ENCODE measurements around the gene TIMELESS.
A peak's percentile ranks its signal among the peaks of the same experiment; 100 is the strongest.
"Not testable (repeated sequence)": the region's sequence is repeated elsewhere in the genome, so short reads cannot be mapped to it uniquely, and the experiment has no call there.

TIMELESS gene, protein sequence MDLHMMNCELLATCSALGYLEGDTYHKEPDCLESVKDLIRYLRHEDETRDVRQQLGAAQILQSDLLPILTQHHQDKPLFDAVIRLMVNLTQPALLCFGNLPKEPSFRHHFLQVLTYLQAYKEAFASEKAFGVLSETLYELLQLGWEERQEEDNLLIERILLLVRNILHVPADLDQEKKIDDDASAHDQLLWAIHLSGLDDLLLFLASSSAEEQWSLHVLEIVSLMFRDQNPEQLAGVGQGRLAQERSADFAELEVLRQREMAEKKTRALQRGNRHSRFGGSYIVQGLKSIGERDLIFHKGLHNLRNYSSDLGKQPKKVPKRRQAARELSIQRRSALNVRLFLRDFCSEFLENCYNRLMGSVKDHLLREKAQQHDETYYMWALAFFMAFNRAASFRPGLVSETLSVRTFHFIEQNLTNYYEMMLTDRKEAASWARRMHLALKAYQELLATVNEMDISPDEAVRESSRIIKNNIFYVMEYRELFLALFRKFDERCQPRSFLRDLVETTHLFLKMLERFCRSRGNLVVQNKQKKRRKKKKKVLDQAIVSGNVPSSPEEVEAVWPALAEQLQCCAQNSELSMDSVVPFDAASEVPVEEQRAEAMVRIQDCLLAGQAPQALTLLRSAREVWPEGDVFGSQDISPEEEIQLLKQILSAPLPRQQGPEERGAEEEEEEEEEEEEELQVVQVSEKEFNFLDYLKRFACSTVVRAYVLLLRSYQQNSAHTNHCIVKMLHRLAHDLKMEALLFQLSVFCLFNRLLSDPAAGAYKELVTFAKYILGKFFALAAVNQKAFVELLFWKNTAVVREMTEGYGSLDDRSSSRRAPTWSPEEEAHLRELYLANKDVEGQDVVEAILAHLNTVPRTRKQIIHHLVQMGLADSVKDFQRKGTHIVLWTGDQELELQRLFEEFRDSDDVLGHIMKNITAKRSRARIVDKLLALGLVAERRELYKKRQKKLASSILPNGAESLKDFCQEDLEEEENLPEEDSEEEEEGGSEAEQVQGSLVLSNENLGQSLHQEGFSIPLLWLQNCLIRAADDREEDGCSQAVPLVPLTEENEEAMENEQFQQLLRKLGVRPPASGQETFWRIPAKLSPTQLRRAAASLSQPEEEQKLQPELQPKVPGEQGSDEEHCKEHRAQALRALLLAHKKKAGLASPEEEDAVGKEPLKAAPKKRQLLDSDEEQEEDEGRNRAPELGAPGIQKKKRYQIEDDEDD

DNA sequence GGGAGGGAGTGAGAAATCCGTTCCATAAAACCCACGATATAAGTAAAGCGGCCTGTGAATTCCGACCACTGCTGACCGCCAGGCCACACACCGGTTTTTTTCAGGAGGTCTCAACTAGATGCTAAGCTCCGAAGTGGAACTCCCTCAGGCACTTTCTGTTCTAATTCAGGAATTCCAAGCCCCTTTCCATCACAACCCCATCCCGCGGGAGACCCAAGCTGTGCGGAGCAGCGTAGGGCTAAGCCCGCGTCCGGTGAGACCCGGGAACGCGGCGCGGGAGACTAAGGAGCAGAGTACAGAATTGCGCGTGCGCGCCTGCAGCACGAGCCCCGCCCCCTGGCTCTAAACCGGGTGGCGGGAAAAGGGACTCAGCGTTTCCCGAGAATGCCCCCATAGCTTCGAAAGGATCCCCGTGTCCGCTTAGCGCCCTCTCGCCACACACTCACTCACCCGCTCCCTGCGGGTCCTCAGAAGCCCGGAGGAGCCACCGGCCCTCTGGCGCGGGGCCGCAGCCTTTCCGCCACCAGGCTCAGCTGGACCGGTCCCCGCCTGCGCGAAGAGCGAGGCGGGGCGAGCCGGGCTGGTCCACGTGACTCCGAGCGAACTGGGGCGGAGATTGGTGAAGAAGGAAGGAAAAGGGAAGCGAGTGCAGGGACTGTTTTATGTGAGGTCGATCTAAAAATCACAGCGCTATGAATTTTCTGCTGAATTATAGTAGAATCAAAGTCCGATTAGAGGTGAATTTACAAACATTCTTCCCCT, at the start of gene TIMELESS:
Gene TIMELESS, minus strand, starts transcription at position 567 of the 762 bp plus-strand sequence. CDS start 15,256 bp downstream, outside the sequence.
- DNase-seq, result peak; percentile 77 to 83

DNA sequence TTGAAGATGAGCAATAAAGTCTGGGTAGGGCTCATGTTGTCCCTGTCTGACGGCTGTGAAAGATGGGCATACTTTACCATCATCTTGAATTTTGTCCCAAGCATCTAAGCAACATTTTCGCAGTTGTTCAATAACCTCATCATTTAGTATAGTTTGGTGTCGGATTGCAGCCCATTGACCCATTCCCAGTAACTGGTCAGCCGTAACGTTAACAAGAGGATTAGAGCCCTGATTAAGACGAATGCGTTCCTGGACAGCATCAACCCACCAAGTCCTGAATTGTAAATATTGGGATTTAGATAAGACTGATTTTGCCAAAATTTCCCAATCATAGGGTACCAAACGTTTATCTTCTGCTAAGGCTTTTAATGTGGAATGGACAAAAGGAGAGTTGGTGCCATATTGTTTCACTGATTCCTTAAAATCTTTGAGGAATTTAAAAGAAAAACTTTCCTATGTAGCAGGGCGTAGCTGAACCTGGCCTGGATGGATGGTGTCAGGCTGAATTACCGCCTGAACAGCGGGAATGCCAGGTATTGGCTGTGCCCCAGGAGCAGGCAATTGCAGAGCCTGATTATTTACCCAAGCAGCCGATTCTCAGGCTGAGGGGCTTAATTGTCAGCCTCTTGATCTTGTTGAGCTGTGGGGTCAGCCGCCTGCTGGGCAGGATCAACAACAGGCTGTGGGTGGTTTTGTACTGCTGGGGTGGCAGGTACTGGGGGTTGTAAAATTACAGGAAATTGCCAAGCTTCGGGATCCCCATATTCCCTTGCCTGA, 49.1 kb upstream of the TIMELESS start:
- DNase-seq, result not testable (repeated sequence)

DNA sequence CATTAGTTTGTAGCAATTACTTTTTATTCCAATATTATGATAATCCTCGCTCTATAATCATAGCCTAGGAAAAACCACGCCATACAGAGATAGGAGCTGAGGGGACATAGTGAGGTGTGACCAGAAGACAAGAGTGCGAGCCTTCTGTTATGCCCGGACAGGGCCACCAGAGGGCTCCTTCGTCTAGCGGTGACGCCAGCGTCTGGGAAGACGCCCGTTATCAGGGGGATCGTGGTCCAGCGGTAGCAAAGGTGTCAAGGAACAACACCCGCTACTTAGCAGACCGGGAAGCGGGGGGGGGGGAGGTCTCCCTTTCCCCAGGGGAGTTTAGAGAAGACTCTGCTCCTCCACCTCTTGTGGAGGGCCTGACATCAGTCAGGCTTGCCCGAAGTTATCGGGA, 47.5 kb upstream of the TIMELESS start:
- DNase-seq, result peak; percentile 54 to 59

DNA sequence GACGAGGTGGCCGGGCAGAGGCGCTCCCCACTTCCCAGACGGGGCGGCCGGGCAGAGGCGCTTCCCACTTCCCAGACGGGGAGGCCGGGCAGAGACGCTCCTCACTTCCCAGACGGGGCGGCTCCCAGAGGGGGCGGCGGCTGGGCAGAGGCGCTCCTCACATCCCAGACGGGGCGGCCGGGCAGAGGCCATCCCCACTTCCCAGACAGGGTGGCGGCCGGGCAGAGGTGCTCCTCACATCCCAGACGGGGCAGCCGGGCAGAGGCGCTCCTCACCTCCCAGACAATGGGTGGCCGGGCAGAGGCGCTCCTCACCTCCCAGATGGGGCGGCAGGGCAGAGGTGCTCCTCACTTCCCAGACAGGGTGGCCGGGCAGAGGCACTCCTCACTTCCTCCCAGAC, 45.3 kb upstream of the TIMELESS start:
- not testable (repeated sequence) for DNase-seq

DNA sequence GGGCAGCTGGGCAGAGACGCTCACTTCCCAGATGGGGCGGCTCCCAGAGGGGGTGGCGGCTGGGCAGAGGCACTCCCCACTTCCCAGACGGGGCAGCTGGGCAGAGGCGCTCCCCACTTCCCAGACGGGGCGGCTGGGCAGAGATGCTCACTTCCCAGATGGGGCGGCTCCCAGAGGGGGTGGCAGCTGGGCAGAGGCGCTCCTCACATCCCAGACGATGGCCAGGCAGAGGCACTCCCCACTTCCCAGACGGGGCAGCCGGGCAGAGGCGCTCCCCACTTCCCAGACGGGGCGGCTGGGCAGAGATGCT, 44.8 kb upstream of the TIMELESS start:
- DNase-seq, result not testable (repeated sequence)

DNA sequence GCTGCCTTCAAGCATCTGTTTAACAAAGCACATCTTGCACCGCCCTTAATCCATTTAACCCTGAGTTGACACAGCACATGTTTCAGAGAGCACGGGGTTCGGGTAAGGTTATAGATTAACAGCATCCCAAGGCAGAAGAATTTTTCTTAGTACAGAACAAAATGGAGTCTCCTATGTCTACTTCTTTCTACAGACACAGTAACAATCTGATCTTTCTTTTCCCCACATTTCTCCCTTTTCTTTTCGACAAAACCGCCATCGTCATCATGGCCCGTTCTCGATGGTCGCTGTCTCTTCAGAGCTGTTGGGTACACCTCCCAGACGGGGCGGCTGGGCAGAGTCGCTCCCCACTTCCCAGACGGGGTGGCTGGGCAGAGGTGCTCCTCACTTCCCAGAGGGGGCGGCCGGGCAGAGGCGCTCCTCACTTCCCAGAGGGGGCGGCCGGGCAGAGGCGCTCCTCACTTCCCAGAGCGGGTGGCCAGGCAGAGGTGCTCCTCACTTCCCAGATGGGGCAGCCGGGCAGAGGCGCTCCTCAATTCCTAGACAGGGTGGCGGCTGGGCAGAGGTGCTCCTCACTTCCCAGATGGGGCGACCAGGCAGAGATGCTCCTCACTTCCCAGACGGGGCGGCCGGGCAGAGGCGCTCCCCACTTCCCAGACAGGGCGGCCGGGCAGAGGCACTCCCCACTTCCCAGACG, 44.3 kb upstream of the TIMELESS start:
- DNase-seq, result not testable (repeated sequence)

DNA sequence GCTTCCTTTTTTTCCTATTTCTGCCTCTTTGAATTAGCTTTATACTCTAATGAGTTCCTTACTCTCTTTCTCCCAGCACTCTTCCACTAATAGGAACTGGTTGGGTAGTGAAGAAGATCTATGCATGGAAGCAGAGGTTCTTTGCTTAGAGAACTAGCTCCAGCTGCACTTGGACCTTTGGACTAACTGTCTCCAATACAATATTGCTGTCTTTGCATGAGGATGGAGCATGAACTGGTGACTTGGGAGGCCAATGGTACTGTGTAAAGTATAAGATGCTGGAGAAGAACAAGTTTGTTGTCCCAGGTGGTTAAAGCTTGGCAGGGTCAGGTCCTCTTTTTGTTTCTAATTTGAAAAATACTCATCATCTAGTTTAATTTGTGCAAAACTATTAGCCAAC, 41.1 kb upstream of the TIMELESS start:
- no peak for DNase-seq

DNA sequence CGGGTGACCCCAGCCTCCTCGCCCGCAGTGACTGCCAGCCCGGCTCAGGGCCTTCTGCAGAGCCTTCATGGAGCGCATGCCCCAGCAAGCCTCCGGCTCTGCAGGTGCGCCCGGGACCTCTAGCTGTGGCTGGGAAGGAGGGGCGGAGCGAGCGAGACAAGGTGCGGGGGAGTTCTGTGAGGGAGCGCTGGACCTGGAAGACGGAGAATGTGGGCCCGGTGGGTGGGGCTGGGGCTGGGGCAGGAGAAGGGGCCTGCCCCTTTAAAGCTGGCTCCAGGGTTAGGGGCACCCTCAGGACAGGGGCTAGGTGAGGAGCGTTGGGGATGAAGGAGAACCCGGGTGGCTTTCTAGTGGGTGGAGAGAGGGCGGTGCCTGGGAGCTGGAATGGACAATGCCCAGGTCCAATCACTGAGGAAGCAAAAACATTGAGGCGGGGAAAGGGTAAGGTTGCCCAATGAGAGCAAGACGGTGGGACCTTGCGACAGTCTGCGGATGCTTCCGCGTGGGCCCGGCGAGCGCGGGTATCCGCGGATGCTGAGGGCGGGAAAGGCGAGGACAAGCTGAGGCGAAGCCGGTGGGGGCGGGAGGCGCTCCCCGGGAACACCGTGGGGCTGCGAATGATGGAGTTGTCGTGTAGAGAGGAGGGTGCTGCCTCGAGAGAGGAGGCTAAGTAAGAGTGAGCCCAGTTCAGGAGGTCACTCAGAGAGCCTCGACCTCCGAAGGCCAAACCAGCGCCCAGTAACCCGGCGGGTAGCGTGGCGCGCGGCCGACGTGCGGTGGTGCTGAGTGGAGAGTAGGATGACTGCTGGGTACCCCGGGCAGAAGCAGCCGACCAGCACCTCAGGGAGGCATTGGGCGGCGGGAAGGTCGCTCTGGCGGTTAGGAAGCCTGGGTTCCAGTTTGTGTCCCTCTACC, 39.1 kb upstream of the TIMELESS start, which contains the start of gene GLS2:
Gene GLS2, minus strand, starts transcription at position 121 of the 915 bp plus-strand sequence. Its CDS starts 43 bp downstream, at position 78.
- DNase-seq, result peak; percentile 59 to 73

DNA sequence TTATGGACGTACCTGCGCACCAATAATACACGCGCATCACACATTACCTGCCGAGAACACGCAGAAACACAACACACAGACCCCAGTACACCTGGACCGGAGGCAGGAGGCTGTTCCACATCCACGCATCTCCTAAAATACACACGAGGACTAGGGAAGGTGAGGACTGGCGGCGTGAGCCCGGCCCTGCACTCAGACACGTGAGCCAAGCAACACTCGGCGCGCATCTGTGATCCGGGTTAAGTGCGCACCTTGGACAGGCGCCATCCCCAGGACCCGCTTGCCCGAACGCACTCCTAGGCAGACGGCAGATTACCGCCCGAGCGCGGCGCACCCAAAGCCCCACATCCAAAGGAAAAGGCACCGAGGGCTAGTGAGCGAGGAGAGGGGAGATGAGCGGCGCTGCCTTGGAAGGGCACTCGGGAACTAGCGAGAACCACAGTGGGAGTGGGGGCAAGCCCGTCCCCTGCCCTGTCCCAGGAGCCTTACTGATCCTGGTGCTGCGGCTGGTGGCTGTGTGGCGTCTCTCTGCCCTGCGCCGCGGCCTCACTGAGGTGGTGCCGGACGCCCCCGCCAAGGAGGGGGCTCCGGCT, 38.3 kb upstream of the TIMELESS start:
- peak in 1 of 2 experiments; percentile 33 for DNase-seq

DNA sequence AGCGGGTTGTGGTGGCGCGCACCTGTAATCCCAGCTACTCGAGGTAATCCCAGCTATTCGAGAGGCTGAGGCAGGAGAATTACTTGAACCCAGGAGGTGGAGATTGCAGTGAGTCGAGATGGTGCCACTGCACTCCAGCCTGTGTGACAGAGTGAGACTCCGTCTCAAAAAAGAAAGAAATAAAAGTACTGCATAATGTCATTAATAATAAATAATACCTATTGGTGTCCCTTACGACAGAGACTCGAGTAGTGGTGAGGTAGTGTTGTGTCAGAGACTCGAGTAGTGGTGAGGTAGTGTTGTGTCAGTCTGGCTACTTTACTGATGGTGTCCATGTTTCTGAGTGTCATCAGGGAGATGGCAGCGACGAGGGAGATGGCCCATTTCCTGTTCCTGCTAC, 37.5 kb upstream of the TIMELESS start:
- no peak for DNase-seq

DNA sequence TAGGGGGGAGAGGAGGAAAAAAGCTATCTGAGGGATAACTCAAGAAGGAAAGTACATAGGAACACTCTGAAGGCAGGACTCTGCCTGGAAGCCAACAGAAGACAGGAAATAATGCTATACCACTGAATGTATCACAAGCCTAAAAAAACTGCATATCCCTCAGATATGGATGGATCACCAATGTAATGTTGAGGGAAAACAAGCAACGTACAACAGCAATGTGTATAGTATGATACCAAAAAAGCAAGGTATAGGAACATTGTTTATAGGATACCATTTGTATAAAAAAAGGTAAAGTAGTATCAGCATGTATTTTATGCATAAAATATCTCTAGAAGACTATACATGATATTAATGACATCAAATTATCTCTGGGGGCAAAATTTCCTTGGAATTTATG, 35.3 kb upstream of the TIMELESS start:
- DNase-seq, result no peak

DNA sequence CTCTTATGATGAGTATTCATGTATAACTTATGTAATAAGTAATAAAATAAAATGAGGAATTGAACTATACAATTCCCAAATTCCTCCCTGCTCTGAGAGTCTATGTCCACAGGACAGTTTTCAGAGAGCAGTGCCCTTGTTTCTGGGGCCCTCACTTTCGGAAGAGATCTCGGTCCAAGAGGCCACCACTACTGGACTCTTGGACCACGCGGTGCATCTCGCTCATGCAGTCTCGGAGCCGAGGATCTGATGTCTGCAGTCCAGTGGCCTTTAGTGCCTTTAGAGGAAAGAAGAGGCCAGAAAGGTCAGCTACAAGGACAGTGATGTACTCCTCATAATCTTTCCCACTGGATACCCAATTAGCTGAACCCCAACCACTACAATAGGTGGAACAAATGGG, 30.4 kb upstream of the TIMELESS start:
- DNase-seq, result no peak

DNA sequence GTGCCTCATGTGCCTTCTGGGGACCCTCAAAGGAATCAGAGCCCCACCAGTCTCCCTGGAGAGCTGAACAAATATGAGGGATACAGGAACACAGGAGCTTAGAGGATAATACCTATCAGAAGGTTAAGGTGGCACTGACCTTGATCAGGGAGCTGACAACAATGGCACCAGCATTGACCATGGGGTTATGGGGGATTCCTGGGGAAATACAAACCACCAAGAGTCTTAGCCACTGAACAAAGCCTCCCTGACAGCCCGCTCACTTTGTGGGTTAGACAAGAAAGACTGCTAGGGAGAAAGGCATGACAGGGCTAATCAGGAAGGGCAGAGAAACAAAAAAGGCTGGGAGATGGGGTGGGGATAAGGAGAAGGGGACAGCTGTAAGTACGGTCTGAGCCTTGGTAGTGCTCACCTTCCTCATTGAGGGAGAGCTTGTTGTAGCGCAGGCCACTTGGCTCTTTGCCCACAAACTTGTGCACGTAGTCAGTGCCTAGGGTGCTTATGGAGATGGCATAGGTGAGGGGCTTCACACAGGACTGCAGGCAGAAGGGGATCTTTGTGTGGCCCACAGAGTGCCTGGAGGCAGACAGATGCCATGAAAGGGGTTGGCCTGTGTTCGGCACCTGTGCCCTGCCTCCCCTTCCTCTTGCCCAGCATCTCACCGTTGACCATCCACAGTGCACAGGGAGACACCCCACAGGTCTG, 28.4 kb upstream of the TIMELESS start:
- DNase-seq, result no peak

DNA sequence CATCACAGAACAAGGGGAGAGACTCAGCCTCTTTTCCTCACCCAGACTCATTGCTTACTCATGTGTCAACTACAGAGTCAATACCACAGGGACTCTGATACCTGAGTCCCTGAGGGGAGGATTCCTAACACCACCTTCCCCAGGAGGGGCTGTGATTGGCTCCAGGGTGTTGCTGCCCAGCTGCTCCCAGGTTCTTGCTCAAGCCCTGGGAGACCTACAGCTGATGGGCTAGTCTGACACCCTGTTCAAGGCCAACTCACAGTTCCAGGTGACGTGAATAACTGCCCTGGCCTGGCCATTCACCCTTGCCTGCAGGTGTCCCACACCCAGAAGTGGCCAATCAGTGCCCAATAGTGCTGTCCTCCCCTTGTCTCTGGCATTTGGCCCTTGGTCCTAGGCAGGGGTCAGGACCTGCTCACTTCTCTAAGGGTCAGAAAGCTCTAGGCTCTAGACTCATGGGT, 27.8 kb upstream of the TIMELESS start:
- DNase-seq, result no peak

DNA sequence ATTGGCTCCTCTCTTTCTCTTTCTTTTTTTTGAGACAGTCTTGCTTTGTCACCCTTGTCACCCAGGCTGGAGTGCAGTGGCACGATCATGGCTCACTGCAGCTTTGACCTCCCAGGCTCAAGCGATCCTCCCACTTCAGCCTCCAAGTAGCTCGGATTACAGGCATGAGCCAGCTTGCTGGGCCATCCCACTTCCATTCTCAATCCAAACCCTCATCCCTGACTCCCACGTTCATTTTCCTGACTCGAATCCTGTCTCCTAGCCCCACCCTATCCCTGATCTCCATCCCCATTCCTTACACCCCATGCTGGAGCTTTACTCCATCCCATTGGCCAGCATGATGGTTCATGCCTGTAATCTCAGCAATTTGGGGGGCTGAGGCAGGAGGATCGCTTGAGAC, 26.9 kb upstream of the TIMELESS start:
- DNase-seq, result no peak

DNA sequence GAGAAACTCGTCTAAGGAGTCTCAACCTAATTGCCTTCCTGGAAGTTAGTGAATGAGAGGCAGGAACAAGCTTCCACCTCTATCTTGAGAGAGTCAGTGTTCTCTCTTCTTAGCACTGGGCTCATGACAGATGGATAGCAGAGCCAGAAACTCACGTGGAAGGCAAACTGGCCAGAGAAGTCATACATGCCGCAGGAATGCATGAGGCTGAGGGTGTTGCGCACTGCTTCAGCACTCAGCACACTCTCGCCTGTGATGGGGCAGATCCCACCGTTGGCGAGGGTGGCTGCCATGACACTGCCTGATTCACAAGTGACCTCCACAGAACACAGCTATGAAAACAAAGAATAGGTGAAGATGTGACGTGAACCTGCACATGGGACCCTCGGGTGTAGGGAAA, 25.2 kb upstream of the TIMELESS start:
- DNase-seq, result no peak

DNA sequence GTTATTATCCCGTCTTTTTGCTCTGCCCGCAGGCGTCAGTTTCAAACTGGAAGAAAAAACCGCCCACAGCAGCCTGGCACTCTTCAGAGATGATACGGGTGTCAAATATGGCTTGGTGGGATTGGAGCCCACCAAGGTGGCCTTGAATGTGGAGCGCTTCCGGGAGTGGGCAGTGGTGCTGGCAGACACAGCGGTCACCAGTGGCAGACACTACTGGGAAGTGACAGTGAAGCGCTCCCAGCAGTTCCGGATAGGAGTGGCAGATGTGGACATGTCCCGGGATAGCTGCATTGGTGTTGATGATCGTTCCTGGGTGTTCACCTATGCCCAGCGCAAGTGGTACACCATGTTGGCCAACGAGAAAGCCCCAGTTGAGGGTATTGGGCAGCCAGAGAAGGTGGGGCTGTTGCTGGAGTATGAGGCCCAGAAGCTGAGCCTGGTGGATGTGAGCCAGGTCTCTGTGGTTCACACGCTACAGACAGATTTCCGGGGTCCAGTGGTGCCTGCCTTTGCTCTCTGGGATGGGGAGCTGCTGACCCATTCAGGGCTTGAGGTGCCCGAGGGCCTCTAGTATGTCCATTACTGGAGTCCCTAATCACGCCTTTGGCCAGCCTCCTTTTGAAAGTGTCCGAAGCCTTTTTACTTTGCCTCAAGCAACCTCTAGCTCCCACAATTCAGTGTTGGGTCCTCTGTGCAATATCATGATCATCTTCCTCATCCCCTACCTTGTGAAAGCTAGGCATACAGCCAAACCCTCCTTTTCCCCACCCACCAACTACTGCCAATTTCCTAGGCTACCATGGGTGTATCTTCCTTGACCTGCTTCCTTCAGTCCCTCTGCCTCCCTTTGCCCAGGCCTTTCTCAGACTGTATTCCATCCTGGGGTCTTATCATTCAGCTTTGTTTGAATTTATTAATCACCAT, 20.0 kb upstream of the TIMELESS start:
- DNase-seq, result no peak

Data from stimulated activated CD4-positive, alpha-beta T cell treated with anti-CD3 and anti-CD28 coated beads, Interleukin-4, amount 100 ng/mL, for 4 hours (primary cell).